OCI-LY7 (cell line): Measurements from ENCODE around the gene HOXC10.

Experiments used
- CTCF ChIP-seq: fragments of 200-600 bp; sonication (generic); conservative IDR thresholded peaks from 2 replicates; pipeline ENCODE4 v1.5.1; 2014; ENCODE audit warnings: mild to moderate bottlenecking, antibody characterized with exemption, low read length, moderate library complexity, mixed read lengths
- EZH2phosphoT487 ChIP-seq: fragments of 200-600 bp; sonication (generic); IDR thresholded peaks from 2 replicates; pipeline ENCODE4 v1.6.1; 2018; ENCODE audit warnings: low read depth, borderline replicate concordance, mild to moderate bottlenecking, mixed run types, antibody characterized with exemption, low read length, moderate library complexity, mixed read lengths

GRCh38 chr12:53941187-53941586 is 43.8 kb upstream of the HOXC10 start:
- TF ChIP-seq CTCF (no peak), EZH2phosphoT487 (no peak)
